ENCODE results near the gene CSTF3.

DNA sequence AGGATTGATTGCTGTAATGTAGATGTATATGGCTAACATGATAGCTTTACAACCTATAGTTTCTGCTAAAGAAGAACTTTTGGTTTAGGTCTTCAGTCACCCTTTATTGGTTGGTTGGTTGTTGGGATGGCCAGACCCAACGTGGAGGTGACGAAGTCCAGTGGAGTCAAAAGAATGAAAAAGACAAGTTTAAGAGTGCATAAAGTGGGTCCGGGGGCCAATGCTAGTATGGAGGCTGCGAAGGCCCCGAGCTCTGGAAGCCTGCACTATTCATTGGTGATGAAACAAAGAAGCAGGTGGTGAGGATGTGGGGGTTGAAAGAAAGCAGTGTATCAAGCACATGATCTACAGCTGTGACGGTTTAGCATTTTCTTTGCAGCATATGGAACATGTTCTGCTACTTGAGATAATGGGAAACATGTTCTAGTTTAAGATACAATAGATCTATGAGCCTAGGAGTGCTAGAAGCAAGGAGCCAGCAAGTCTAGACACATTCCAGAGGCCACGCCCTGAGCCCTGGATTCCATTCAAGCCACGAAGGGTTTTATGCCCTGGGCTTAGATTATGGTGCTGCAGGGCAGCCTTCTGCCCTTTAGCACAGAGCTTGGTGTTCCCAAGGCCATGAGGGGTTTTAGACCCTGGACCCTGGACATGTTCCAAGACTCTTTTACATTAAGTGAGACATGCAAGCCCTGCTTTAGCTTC is 115.6 kb downstream of the CSTF3 start:
- TF ChIP-seq, protein P1, sequence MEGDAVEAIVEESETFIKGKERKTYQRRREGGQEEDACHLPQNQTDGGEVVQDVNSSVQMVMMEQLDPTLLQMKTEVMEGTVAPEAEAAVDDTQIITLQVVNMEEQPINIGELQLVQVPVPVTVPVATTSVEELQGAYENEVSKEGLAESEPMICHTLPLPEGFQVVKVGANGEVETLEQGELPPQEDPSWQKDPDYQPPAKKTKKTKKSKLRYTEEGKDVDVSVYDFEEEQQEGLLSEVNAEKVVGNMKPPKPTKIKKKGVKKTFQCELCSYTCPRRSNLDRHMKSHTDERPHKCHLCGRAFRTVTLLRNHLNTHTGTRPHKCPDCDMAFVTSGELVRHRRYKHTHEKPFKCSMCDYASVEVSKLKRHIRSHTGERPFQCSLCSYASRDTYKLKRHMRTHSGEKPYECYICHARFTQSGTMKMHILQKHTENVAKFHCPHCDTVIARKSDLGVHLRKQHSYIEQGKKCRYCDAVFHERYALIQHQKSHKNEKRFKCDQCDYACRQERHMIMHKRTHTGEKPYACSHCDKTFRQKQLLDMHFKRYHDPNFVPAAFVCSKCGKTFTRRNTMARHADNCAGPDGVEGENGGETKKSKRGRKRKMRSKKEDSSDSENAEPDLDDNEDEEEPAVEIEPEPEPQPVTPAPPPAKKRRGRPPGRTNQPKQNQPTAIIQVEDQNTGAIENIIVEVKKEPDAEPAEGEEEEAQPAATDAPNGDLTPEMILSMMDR (conservative IDR thresholded peaks at IDR 0.05) = no peak
- no peak for TF ChIP-seq ZFX (IDR thresholded peaks at IDR 0.05)

Measured in C4-2B (cell line).